K562 (cell line): ENCODE measurements around the gene RHOV. TPM values are rescaled to one million over a fixed set of nuclear protein-coding genes. Genes with fewer than 3 reads are reported as not detected.

ENCODE experiments used
- CEBPG ChIP-seq, 3 experiments: fragments of 200-800 bp in 1 of 3; sonication (Bioruptor generic) in 1 of 3; sonication (generic) in 1 of 3; formaldehyde crosslinking in 1 of 3; IDR thresholded peaks in 2 of 3; conservative IDR thresholded peaks in 1 of 3; 2 replicates each; pipeline versions ENCODE4 v1.6.1 to v1.8.0; 2016 to 2022; ENCODE audit warnings: missing compliant biosample characterization in 2 of 3, missing genetic modification characterization in 2 of 3, mild to moderate bottlenecking in 1 of 3, missing genetic modification reagents in 1 of 3
- HDAC1 ChIP-seq, 2 experiments: fragments of 450-650 bp; IDR thresholded peaks; 2 replicates each; pipeline ENCODE4 v1.6.1; 2016 to 2017; ENCODE audit warnings: inconsistent platforms in 1 of 2, mild to moderate bottlenecking in 1 of 2, moderate library complexity in 1 of 2
- HNRNPL ChIP-seq: fragments of 200-400 bp; formaldehyde crosslinking; IDR thresholded peaks from 2 replicates; pipeline ENCODE4 v1.6.1; 2017; ENCODE audit warnings: low read depth, mild to moderate bottlenecking, low read length
- KHSRP ChIP-seq: fragments of 450-650 bp; IDR thresholded peaks from 2 replicates; pipeline ENCODE4 v1.6.1; 2017
- NCOA2 ChIP-seq, 2 experiments: fragments of 450-650 bp; IDR thresholded peaks; 2 replicates each; pipeline ENCODE4 v1.6.1; 2018; ENCODE audit warnings: mild to moderate bottlenecking in 2 of 2, moderate library complexity in 1 of 2; ENCODE audit not compliant: partially characterized antibody in 2 of 2
- PHF21A ChIP-seq: fragments of 450-650 bp; IDR thresholded peaks from 2 replicates; pipeline ENCODE4 v1.6.1; 2017; ENCODE audit warnings: low read depth, borderline replicate concordance
- RBM39 ChIP-seq: fragments of 200-400 bp; formaldehyde crosslinking; optimal IDR thresholded peaks from 2 replicates; pipeline ENCODE3; 2018; ENCODE audit warnings: low read depth, low read length
- STAG1 ChIP-seq: sonication (generic); formaldehyde crosslinking; IDR thresholded peaks from 2 replicates; pipeline ENCODE4 v1.5.0; 2020; ENCODE audit warnings: missing genetic modification reagents, borderline replicate concordance
- TGIF2 ChIP-seq: sonication (generic); formaldehyde crosslinking; IDR thresholded peaks from 2 replicates; pipeline ENCODE4 v1.8.1; 2022; ENCODE audit warnings: mild to moderate bottlenecking, missing genetic modification reagents, moderate library complexity
- ZNF324 ChIP-seq: fragments of 250-450 bp; sonication (Bioruptor Pico); IDR thresholded peaks from 2 replicates; pipeline ENCODE4 v1.4.0; 2020; ENCODE audit warnings: mild to moderate bottlenecking
- ZNF41 ChIP-seq: fragments of 250-450 bp; sonication (Bioruptor Pico); conservative IDR thresholded peaks from 2 replicates; pipeline ENCODE4 v1.4.0; 2020; ENCODE audit warnings: mild to moderate bottlenecking
- polyA plus RNA-seq, 8 experiments: library from polyadenylated mRNA; depleted of rRNA in 4 of 8; stranded (reverse) in 5 of 8; unstranded in 3 of 8; fragments of >200 nt; fragmentation: Nextera tagmentation in 2 of 8; fragmentation: Illumina TruSeq in 1 of 8; extraction: Ambion mirVana in 2 of 8; extraction: Trizol in 1 of 8; gene quantifications; 2 replicates each; pipeline versions ENCODE4 v1.2.1 to v1.2.3, GENCODE V29; 2011 to 2014; ENCODE audit warnings: inconsistent platforms in 1 of 8, missing spikeins in 1 of 8
- total RNA-seq, 7 experiments: library from RNA; depleted of rRNA in 6 of 7; stranded (reverse); fragments of >200 nt in 6 of 7; fragmentation: Illumina TruSeq in 2 of 7; extraction: Trizol in 2 of 7; gene quantifications; 2 replicates each; pipeline versions ENCODE4 v1.2.1 to v1.2.3, GENCODE V29; 2011 to 2021; ENCODE audit warnings: low replicate concordance in 1 of 7
- TF ChIP-seq, protein P1 (sequence below): fragments of 250-450 bp; sonication (Bioruptor Pico); IDR thresholded peaks from 2 replicates; pipeline ENCODE4 v1.4.0; 2020; ENCODE audit warnings: mild to moderate bottlenecking, moderate library complexity
- TF ChIP-seq, protein P2 (sequence below): sonication (generic); formaldehyde crosslinking; IDR thresholded peaks from 2 replicates; pipeline ENCODE4 v1.8.0; 2022; ENCODE audit warnings: mild to moderate bottlenecking, missing genetic modification reagents, borderline replicate concordance
- TF ChIP-seq, protein P3 (sequence below): fragments of 200-400 bp; formaldehyde crosslinking; IDR thresholded peaks from 2 replicates; pipeline ENCODE4 v1.6.1; 2017; ENCODE audit warnings: mild to moderate bottlenecking, low read depth, low read length, moderate library complexity
- TF ChIP-seq, protein P4 (sequence below): fragments of 250-450 bp; sonication (Bioruptor Pico); IDR thresholded peaks from 2 replicates; pipeline ENCODE4 v1.5.0; 2020; ENCODE audit warnings: mild to moderate bottlenecking
- TF ChIP-seq, protein P5 (sequence below): fragments of 450-650 bp; IDR thresholded peaks from 2 replicates; pipeline ENCODE4 v1.6.1; 2016; ENCODE audit warnings: low read depth, mild to moderate bottlenecking, moderate library complexity

Gene RHOV
- total and polyA plus RNA-seq, 9 of the 15 experiments (the other 6 are each of a cell fraction or from before 2014, with no cell fraction given) = 0.08 to 2.0 (median 1.1) TPM

DNA sequence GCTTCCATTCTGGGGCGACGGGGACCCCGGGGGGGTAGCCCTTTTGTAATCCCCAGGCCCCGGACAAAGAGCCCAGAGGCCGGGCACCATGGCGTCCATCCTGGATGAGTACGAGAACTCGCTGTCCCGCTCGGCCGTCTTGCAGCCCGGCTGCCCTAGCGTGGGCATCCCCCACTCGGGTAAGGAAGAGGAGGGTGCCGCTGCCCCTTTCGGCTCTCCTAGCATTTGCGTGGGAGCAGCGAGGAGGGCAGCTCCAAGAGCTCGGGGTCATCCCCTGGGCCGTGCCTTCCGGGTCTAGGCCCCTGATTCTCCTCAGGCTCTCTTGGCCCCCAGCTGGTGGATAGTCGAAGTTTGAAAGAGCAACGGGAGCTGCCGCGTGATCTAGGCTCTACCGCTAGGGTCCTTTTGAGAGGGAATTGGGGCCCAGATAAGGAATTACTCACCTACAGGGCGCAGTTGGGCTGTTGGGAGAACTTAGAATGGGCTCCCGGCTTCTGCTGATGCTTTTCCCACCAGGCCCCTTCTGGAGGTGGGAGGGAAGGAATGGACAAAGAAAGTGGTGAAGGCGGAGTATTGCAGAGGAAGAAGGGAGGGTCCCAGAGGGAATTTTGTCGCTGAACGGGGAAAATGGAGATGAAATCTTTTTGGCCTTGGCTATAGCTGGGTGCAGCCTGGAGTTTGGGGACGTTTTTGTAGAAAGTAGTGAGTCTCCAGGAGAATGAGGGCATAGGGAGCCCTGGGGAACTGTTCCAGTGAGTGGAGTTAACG is 20.8 kb upstream of the RHOV start (continued):
- TF ChIP-seq, protein P1, sequence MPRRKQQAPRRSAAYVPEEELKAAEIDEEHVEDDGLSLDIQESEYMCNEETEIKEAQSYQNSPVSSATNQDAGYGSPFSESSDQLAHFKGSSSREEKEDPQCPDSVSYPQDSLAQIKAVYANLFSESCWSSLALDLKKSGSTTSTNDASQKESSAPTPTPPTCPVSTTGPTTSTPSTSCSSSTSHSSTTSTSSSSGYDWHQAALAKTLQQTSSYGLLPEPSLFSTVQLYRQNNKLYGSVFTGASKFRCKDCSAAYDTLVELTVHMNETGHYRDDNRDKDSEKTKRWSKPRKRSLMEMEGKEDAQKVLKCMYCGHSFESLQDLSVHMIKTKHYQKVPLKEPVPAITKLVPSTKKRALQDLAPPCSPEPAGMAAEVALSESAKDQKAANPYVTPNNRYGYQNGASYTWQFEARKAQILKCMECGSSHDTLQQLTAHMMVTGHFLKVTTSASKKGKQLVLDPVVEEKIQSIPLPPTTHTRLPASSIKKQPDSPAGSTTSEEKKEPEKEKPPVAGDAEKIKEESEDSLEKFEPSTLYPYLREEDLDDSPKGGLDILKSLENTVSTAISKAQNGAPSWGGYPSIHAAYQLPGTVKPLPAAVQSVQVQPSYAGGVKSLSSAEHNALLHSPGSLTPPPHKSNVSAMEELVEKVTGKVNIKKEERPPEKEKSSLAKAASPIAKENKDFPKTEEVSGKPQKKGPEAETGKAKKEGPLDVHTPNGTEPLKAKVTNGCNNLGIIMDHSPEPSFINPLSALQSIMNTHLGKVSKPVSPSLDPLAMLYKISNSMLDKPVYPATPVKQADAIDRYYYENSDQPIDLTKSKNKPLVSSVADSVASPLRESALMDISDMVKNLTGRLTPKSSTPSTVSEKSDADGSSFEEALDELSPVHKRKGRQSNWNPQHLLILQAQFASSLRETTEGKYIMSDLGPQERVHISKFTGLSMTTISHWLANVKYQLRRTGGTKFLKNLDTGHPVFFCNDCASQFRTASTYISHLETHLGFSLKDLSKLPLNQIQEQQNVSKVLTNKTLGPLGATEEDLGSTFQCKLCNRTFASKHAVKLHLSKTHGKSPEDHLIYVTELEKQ (CRISPR knock-in tag) = no peak
- TF ChIP-seq, protein P2, sequence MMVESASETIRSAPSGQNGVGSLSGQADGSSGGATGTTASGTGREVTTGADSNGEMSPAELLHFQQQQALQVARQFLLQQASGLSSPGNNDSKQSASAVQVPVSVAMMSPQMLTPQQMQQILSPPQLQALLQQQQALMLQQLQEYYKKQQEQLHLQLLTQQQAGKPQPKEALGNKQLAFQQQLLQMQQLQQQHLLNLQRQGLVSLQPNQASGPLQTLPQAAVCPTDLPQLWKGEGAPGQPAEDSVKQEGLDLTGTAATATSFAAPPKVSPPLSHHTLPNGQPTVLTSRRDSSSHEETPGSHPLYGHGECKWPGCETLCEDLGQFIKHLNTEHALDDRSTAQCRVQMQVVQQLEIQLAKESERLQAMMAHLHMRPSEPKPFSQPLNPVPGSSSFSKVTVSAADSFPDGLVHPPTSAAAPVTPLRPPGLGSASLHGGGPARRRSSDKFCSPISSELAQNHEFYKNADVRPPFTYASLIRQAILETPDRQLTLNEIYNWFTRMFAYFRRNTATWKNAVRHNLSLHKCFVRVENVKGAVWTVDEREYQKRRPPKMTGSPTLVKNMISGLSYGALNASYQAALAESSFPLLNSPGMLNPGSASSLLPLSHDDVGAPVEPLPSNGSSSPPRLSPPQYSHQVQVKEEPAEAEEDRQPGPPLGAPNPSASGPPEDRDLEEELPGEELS = peak; percentile 42; the same call in 1 of the 2 replicates
- TF ChIP-seq TGIF2 (CRISPR knock-in tag) (0 out of 2 replicates have a peak, but pooled peaks have one; percentile 42), ZNF324 (CRISPR knock-in tag) (no peak), NCOA2 (IDR thresholded peaks at IDR 0.05; ENCODE audit: partially characterized antibody in 2 of 2) (no peak), CEBPG (CRISPR knock-in tag; IDR thresholded peaks at IDR 0.05) (no peak; the same call in 1 of the 2 replicates), CEBPG (tag; conservative IDR thresholded peaks at IDR 0.05 in 1 of 2, IDR thresholded peaks at IDR 0.05 in 1 of 2) (no peak), HNRNPL (no peak), PHF21A (no peak; the same call in 1 of the 2 replicates), RBM39 (no peak), HDAC1 (IDR thresholded peaks at IDR 0.05) (no peak; a peak in 2 of 4 replicates), KHSRP (no peak), STAG1 (CRISPR knock-in tag) (no peak), ZNF41 (no peak)
- TF ChIP-seq, protein P3, sequence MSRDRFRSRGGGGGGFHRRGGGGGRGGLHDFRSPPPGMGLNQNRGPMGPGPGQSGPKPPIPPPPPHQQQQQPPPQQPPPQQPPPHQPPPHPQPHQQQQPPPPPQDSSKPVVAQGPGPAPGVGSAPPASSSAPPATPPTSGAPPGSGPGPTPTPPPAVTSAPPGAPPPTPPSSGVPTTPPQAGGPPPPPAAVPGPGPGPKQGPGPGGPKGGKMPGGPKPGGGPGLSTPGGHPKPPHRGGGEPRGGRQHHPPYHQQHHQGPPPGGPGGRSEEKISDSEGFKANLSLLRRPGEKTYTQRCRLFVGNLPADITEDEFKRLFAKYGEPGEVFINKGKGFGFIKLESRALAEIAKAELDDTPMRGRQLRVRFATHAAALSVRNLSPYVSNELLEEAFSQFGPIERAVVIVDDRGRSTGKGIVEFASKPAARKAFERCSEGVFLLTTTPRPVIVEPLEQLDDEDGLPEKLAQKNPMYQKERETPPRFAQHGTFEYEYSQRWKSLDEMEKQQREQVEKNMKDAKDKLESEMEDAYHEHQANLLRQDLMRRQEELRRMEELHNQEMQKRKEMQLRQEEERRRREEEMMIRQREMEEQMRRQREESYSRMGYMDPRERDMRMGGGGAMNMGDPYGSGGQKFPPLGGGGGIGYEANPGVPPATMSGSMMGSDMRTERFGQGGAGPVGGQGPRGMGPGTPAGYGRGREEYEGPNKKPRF = no peak
- TF ChIP-seq, protein P4, sequence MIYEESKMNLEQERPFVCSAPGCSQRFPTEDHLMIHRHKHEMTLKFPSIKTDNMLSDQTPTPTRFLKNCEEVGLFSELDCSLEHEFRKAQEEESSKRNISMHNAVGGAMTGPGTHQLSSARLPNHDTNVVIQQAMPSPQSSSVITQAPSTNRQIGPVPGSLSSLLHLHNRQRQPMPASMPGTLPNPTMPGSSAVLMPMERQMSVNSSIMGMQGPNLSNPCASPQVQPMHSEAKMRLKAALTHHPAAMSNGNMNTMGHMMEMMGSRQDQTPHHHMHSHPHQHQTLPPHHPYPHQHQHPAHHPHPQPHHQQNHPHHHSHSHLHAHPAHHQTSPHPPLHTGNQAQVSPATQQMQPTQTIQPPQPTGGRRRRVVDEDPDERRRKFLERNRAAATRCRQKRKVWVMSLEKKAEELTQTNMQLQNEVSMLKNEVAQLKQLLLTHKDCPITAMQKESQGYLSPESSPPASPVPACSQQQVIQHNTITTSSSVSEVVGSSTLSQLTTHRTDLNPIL (CRISPR knock-in tag) = no peak
- TF ChIP-seq, protein P5, sequence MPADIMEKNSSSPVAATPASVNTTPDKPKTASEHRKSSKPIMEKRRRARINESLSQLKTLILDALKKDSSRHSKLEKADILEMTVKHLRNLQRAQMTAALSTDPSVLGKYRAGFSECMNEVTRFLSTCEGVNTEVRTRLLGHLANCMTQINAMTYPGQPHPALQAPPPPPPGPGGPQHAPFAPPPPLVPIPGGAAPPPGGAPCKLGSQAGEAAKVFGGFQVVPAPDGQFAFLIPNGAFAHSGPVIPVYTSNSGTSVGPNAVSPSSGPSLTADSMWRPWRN = no peak
